ENCODE results near the gene GNGT1. TPM values are rescaled to one million over a fixed set of nuclear protein-coding genes. Genes with fewer than 3 reads are reported as not detected.
"Not testable (repeated sequence)": the region's sequence is repeated elsewhere in the genome, so short reads cannot be mapped to it uniquely, and the experiment has no call there.

GNGT1 gene
- total RNA-seq, 1 experiment from 2014 or later: not detected

GRCh38 chr7:93895859-93896600 lies 10.3 kb upstream of the GNGT1 start:
- in situ Hi-C loops (cut with HindIII; ENCODE audit: low pct_unique_long_range_greater_than_20kb, low sequenced_read_pairs): no loop called here
- DNase-seq (ENCODE audit: low read depth): no peak

GRCh38 chr7:93897680-93898079 lies 8.7 kb upstream of the GNGT1 start:
- peak; percentile 56 for DNase-seq (ENCODE audit: low read depth)
- in situ Hi-C loops (cut with HindIII; ENCODE audit: low pct_unique_long_range_greater_than_20kb, low sequenced_read_pairs): no loop called here

GRCh38 chr7:93902777-93903423 lies 3.5 kb upstream of the GNGT1 start:
- in situ Hi-C loops (cut with HindIII; ENCODE audit: low pct_unique_long_range_greater_than_20kb, low sequenced_read_pairs): no loop called here
- DNase-seq (ENCODE audit: low read depth): no peak

GRCh38 chr7:93910076-93910994 lies 4.0 kb downstream of the GNGT1 start:
- in situ Hi-C loops (cut with HindIII; ENCODE audit: low pct_unique_long_range_greater_than_20kb, low sequenced_read_pairs): no loop called here
- DNase-seq (ENCODE audit: low read depth): no peak

GRCh38 chr7:93911242-93911641 lies 4.9 kb downstream of the GNGT1 start:
- in situ Hi-C loops (cut with HindIII; ENCODE audit: low pct_unique_long_range_greater_than_20kb, low sequenced_read_pairs); DNase-seq (ENCODE audit: low read depth): not testable (repeated sequence)

GRCh38 chr7:93911661-93912060 lies 5.3 kb downstream of the GNGT1 start:
- DNase-seq (ENCODE audit: low read depth); in situ Hi-C loops (cut with HindIII; ENCODE audit: low pct_unique_long_range_greater_than_20kb, low sequenced_read_pairs): not testable (repeated sequence)

GRCh38 chr7:93913197-93913596 lies 6.8 kb downstream of the GNGT1 start:
- no peak for DNase-seq (ENCODE audit: low read depth)
- in situ Hi-C loops (cut with HindIII; ENCODE audit: low pct_unique_long_range_greater_than_20kb, low sequenced_read_pairs): no loop called here

- peak; percentile 71 for DNase-seq (ENCODE audit: low read depth)
- in situ Hi-C loops (cut with HindIII; ENCODE audit: low pct_unique_long_range_greater_than_20kb, low sequenced_read_pairs): no loop called here
Measured at GRCh38 chr7:93914581-93915066, 8.3 kb downstream of the GNGT1 start.

- DNase-seq (ENCODE audit: low read depth); in situ Hi-C loops (cut with HindIII; ENCODE audit: low pct_unique_long_range_greater_than_20kb, low sequenced_read_pairs): not testable (repeated sequence)
Measured at GRCh38 chr7:93915206-93915842, 9.0 kb downstream of the GNGT1 start.

- in situ Hi-C loops (cut with HindIII; ENCODE audit: low pct_unique_long_range_greater_than_20kb, low sequenced_read_pairs); DNase-seq (ENCODE audit: low read depth): not testable (repeated sequence)
Measured at GRCh38 chr7:93915888-93916287, 9.5 kb downstream of the GNGT1 start.

- in situ Hi-C loops (cut with HindIII; ENCODE audit: low pct_unique_long_range_greater_than_20kb, low sequenced_read_pairs): not testable (repeated sequence)
- peak; percentile 33 for DNase-seq (ENCODE audit: low read depth)
Measured at GRCh38 chr7:93916315-93916714, 9.9 kb downstream of the GNGT1 start.

- peak; percentile 83 for DNase-seq (ENCODE audit: low read depth)
- in situ Hi-C loops (cut with HindIII; ENCODE audit: low pct_unique_long_range_greater_than_20kb, low sequenced_read_pairs): no loop called here
Measured at GRCh38 chr7:93920496-93921182, 14.3 kb downstream of the GNGT1 start.

- in situ Hi-C loops (cut with HindIII; ENCODE audit: low pct_unique_long_range_greater_than_20kb, low sequenced_read_pairs): no loop called here
- DNase-seq (ENCODE audit: low read depth): no peak
Measured at GRCh38 chr7:93921186-93921585, 14.8 kb downstream of the GNGT1 start.

- in situ Hi-C loops (cut with HindIII; ENCODE audit: low pct_unique_long_range_greater_than_20kb, low sequenced_read_pairs): no loop called here
- peak; percentile 76 for DNase-seq (ENCODE audit: low read depth)
Measured at GRCh38 chr7:93921607-93922566, 15.5 kb downstream of the GNGT1 start, which contains the start of gene GNG11. Gene GNG11, plus strand, starts transcription at chr7:93921735. Its CDS starts 403 bp downstream, at chr7:93922138.

- in situ Hi-C loops (cut with HindIII; ENCODE audit: low pct_unique_long_range_greater_than_20kb, low sequenced_read_pairs): no loop called here
- peak; percentile 40 for DNase-seq (ENCODE audit: low read depth)
Measured at GRCh38 chr7:93923296-93923695, 16.9 kb downstream of the GNGT1 start.

GRCh38 chr7:93923942-93924341 lies 17.6 kb downstream of the GNGT1 start:
- in situ Hi-C loops (cut with HindIII; ENCODE audit: low pct_unique_long_range_greater_than_20kb, low sequenced_read_pairs): no loop called here
- peak; percentile 29 for DNase-seq (ENCODE audit: low read depth)

Measured in Caki2 (cell line).